Gastrocnemius medialis (tissue), 4 donors: ENCODE results near the gene DRC3. TPM values are rescaled to one million over a fixed set of nuclear protein-coding genes. Genes with fewer than 3 reads are reported as not detected.

Source experiments
- ATAC-seq, 2 donors: fragments of 150-250 bp; one replicate each; pipeline ENCODE4 v1.9.1; 2016
- DNase-seq, 2 donors: peaks; one replicate each; pipeline ENCODE4 v3.0.0-alpha.2; 2019
- H3K27ac ChIP-seq, 4 donors: fragments of 200-600 bp; sonication (generic); 1 replicate in 1 of 4; 2 replicates in 3 of 4; pipeline ENCODE4 v1.5.1; 2016 to 2018; ENCODE audit warnings: mild to moderate bottlenecking in 2 of 4, moderate library complexity in 1 of 4
- H3K27me3 ChIP-seq, 3 donors: fragments of 200-600 bp; sonication (generic) in 2 of 3; 1 replicate in 1 of 3; 2 replicates in 2 of 3; pipeline versions ENCODE4 v1.5.1 to v1.6.0; 2016 to 2019; ENCODE audit warnings: mild to moderate bottlenecking in 1 of 3, moderate library complexity in 1 of 3
- H3K36me3 ChIP-seq, 2 donors: fragments of 200-600 bp; sonication (generic) in 1 of 2; one replicate each; pipeline ENCODE4 v1.5.1; 2017 to 2018
- H3K4me1 ChIP-seq, 2 donors: fragments of 200-600 bp; sonication (generic) in 1 of 2; one replicate each; pipeline ENCODE4 v1.5.1; 2016 to 2017; ENCODE audit warnings: mild to moderate bottlenecking in 2 of 2
- H3K4me3 ChIP-seq, 4 donors: fragments of 200-600 bp; sonication (generic) in 3 of 4; 1 replicate in 1 of 4; 2 replicates in 3 of 4; pipeline ENCODE4 v1.5.1; 2016 to 2019; ENCODE audit warnings: mild to moderate bottlenecking in 2 of 4
- H3K9me3 ChIP-seq, 3 donors: fragments of 200-600 bp; sonication (generic) in 2 of 3; 1 replicate in 1 of 3; 2 replicates in 2 of 3; pipeline ENCODE4 v1.5.1; 2016 to 2019
- CTCF ChIP-seq, 5 experiments: fragments of 450-650 bp in 3 of 5; fragments of 200-600 bp in 2 of 5; sonication (generic) in 2 of 5; IDR thresholded peaks in 4 of 5; conservative IDR thresholded peaks in 1 of 5; 1 replicate in 4 of 5; 2 replicates in 1 of 5; pipeline ENCODE4 v1.5.1; 2016 to 2019; ENCODE audit warnings: antibody characterized with exemption in 5 of 5, mild to moderate bottlenecking in 3 of 5, moderate library complexity in 3 of 5
- POLR2A ChIP-seq, 2 donors: fragments of 450-650 bp; IDR thresholded peaks; one replicate each; pipeline ENCODE4 v1.6.1; 2017; ENCODE audit warnings: antibody characterized with exemption in 2 of 2, mild to moderate bottlenecking in 2 of 2, moderate library complexity in 2 of 2
- in situ Hi-C, 4 donors: fragments of 200-750 bp; cut with MboI; loops; one replicate each; pipeline versions ENCODE4 v1.15.0 to v1.8.0; 2017; ENCODE audit warnings: low sequenced_read_pairs in 4 of 4
- intact Hi-C: fragments of 100-400 bp; cut with DNase I; formaldehyde crosslinking; loops from one replicate; pipeline ENCODE4 v1.15.1; 2023; ENCODE audit warnings: low total_unique reads
- total RNA-seq, 4 donors: library from RNA; depleted of rRNA; stranded (reverse); fragments of >200 nt; gene quantifications; one replicate each; pipeline versions ENCODE4 v1.1.0 to v1.2.3, GENCODE V29; 2016

The DRC3 gene
- total RNA-seq, 4 donors from 2014 or later, result 0.05 to 0.81 (median 0.28) TPM

- Histone ChIP-seq H3K9me3 (no peaks in the 10 kb centered on the region), H3K4me1 (peaks cover 47 to 50% of the 10 kb centered on the region in 2 donors), H3K27me3 (no peaks in the 10 kb centered on the region), H3K4me3 (no peak overlapping the region), H3K27ac (no peak overlapping the region), H3K36me3 (no peaks in the 10 kb centered on the region)
- TF ChIP-seq CTCF (IDR thresholded peaks at IDR 0.05 in 4 of 5, conservative IDR thresholded peaks at IDR 0.05 in 1 of 5), result no peak
- no peak for TF ChIP-seq POLR2A (IDR thresholded peaks at IDR 0.05)
- DNase-seq (no peak), ATAC-seq (no peak)
- in situ Hi-C loops (loop anchor here in 1 of 4 donors (25.0 kb wide), 1 partner anchor 89 kb away; the partner anchor contains the start of genes ATPAF2 and GID4), intact Hi-C loops (no loop called here)
These were observed 24.7 kb upstream of the DRC3 start for GRCh38 chr17:17947966-17948365.

- Histone ChIP-seq H3K4me1 (peaks cover 26% of the 10 kb centered on the region in 2 donors), H3K9me3 (no peaks in the 10 kb centered on the region), H3K27ac (no peak overlapping the region), H3K4me3 (no peak overlapping the region), H3K27me3 (no peaks in the 10 kb centered on the region), H3K36me3 (no peaks in the 10 kb centered on the region)
- intact Hi-C loops (no loop called here), in situ Hi-C loops (no loop called here)
- ATAC-seq (no peak), DNase-seq (no peak)
- TF ChIP-seq POLR2A (IDR thresholded peaks at IDR 0.05) (no peak), CTCF (IDR thresholded peaks at IDR 0.05 in 4 of 5, conservative IDR thresholded peaks at IDR 0.05 in 1 of 5) (no peak)
These were observed 22.3 kb upstream of the DRC3 start for GRCh38 chr17:17950347-17950746.

- ATAC-seq (no peak), DNase-seq (no peak)
- no peaks in the 10 kb centered on the region for H3K9me3 ChIP-seq
- H3K36me3 ChIP-seq, result no peaks in the 10 kb centered on the region
- intact Hi-C loops, result no loop called here
- peaks cover 22% of the 10 kb centered on the region in 2 donors for H3K4me1 ChIP-seq
- no peak overlapping the region for H3K4me3 ChIP-seq
- H3K27ac ChIP-seq, result no peak overlapping the region
- no peak for TF ChIP-seq CTCF (IDR thresholded peaks at IDR 0.05 in 4 of 5, conservative IDR thresholded peaks at IDR 0.05 in 1 of 5)
- TF ChIP-seq POLR2A (IDR thresholded peaks at IDR 0.05), result no peak
- in situ Hi-C loops, result no loop called here
- no peaks in the 10 kb centered on the region for H3K27me3 ChIP-seq
These were observed 21.9 kb upstream of the DRC3 start for GRCh38 chr17:17950806-17951205.

- ATAC-seq, result no peak
- in situ Hi-C loops (no loop called here), intact Hi-C loops (no loop called here)
These were observed 21.1 kb upstream of the DRC3 start for GRCh38 chr17:17951524-17951923.

More at GRCh38 chr17:17951524-17951923, 21.1 kb upstream of the DRC3 start:
- TF ChIP-seq POLR2A (IDR thresholded peaks at IDR 0.05), result no peak
- TF ChIP-seq CTCF (IDR thresholded peaks at IDR 0.05 in 4 of 5, conservative IDR thresholded peaks at IDR 0.05 in 1 of 5), result no peak
- no peak overlapping the region for H3K27ac ChIP-seq
- H3K9me3 ChIP-seq, result no peaks in the 10 kb centered on the region
- DNase-seq, result no peak
- peaks cover 14 to 15% of the 10 kb centered on the region in 2 donors for H3K4me1 ChIP-seq
- no peak overlapping the region for H3K4me3 ChIP-seq
- no peaks in the 10 kb centered on the region for H3K27me3 ChIP-seq
- no peaks in the 10 kb centered on the region for H3K36me3 ChIP-seq
